Stimulated activated CD8-positive, alpha-beta memory T cell treated with anti-CD3 and anti-CD28 coated beads, Interleukin-15, amount 100 ng/mL, for 48 hours (primary cell): ENCODE results near the gene LMF2.

ENCODE experiments used
- DNase-seq, 2 donors: peaks; one replicate each; pipeline ENCODE4 v3.0.0-alpha.2; 2020; ENCODE audit warnings: low read depth in 2 of 2

Gene LMF2

GRCh38 chr22:50465066-50465930 lies 42.2 kb downstream of the LMF2 start:
- DNase-seq: no peak

GRCh38 chr22:50464451-50464850 lies 43.1 kb downstream of the LMF2 start:
- DNase-seq: no peak

GRCh38 chr22:50463188-50463900 lies 44.2 kb downstream of the LMF2 start:
- no peak for DNase-seq

GRCh38 chr22:50461979-50462540 lies 45.4 kb downstream of the LMF2 start:
- no peak for DNase-seq

- no peak for DNase-seq
Observed at GRCh38 chr22:50461536-50461935, 46.0 kb downstream of the LMF2 start.

GRCh38 chr22:50460938-50461337 lies 46.6 kb downstream of the LMF2 start:
- DNase-seq: no peak

GRCh38 chr22:50459496-50460140 lies 47.9 kb downstream of the LMF2 start:
- no peak for DNase-seq

GRCh38 chr22:50459016-50459415 lies 48.5 kb downstream of the LMF2 start:
- DNase-seq: no peak

GRCh38 chr22:50456466-50457234 lies 50.9 kb downstream of the LMF2 start:
- DNase-seq: no peak

GRCh38 chr22:50456026-50456425 lies 51.5 kb downstream of the LMF2 start:
- DNase-seq: no peak

- no peak for DNase-seq
Observed at GRCh38 chr22:50455201-50455600, 52.3 kb downstream of the LMF2 start.

- DNase-seq: no peak
Observed at GRCh38 chr22:50454556-50455075, 52.9 kb downstream of the LMF2 start.
